Body of pancreas (tissue), 4 donors: Measurements from ENCODE around the gene KCNAB3. TPM values are rescaled to one million over a fixed set of nuclear protein-coding genes. Genes with fewer than 3 reads are reported as not detected.
A peak's percentile ranks its signal among the peaks of the same experiment; 100 is the strongest.
"Not testable (repeated sequence)": the region's sequence is repeated elsewhere in the genome, so short reads cannot be mapped to it uniquely, and the experiment has no call there.

Source experiments
- ATAC-seq: fragments of 150-250 bp; one replicate; pipeline ENCODE4 v1.9.1; 2016
- DNase-seq, 4 donors: peaks; one replicate each; pipeline ENCODE4 v3.0.0-alpha.2; 2019
- H3K27ac ChIP-seq, 4 donors: fragments of 200-600 bp; sonication (generic); 1 replicate in 3 of 4; 2 replicates in 1 of 4; pipeline versions ENCODE4 v1.5.1 to v1.6.1; 2016 to 2019; ENCODE audit warnings: mild to moderate bottlenecking in 1 of 4, mixed read lengths in 1 of 4, moderate library complexity in 1 of 4
- H3K27me3 ChIP-seq, 2 donors: fragments of 200-600 bp; sonication (generic); one replicate each; pipeline ENCODE4 v1.6.0; 2016; ENCODE audit warnings: mild to moderate bottlenecking in 1 of 2
- H3K36me3 ChIP-seq, 2 donors: fragments of 200-600 bp; sonication (generic); replicated peaks in 1 of 2; 2 replicates each; pipeline ENCODE4 v1.5.1; 2016; ENCODE audit warnings: low read depth in 2 of 2; ENCODE audit not compliant: insufficient read depth in 1 of 2
- H3K4me1 ChIP-seq: fragments of 200-600 bp; sonication (generic); one replicate; pipeline ENCODE4 v1.6.0; 2016
- H3K4me3 ChIP-seq, 2 donors: fragments of 200-600 bp; sonication (generic); 1 replicate in 1 of 2; 2 replicates in 1 of 2; pipeline ENCODE4 v1.5.1; 2016 to 2019
- H3K9me3 ChIP-seq, 3 donors: fragments of 200-600 bp; sonication (generic); 1 replicate in 2 of 3; 2 replicates in 1 of 3; pipeline ENCODE4 v1.5.1; 2016
- CTCF ChIP-seq, 7 experiments: fragments of 450-650 bp in 4 of 7; fragments of 200-600 bp in 3 of 7; sonication (generic) in 3 of 7; IDR thresholded peaks; one replicate each; pipeline ENCODE4 v1.5.1; 2016 to 2019; ENCODE audit warnings: antibody characterized with exemption in 7 of 7
- POLR2A ChIP-seq, 3 donors: fragments of 450-650 bp; IDR thresholded peaks; one replicate each; pipeline ENCODE4 v1.6.1; 2016; ENCODE audit warnings: antibody characterized with exemption in 3 of 3, mild to moderate bottlenecking in 2 of 3
- WGBS, 2 donors: methylation state at CpG; one replicate each; pipeline ENCODE4 v1.1.5; 2017; 5-methylcytosine and 5-hydroxymethylcytosine counted together
- intact Hi-C: fragments of 100-400 bp; cut with DNase I; formaldehyde crosslinking; loops from one replicate; pipeline ENCODE4 v1.15.1; 2023
- total RNA-seq, 2 donors: library from RNA; depleted of rRNA; stranded (reverse); fragments of >200 nt; gene quantifications; one replicate each; pipeline ENCODE4 v1.1.0, GENCODE V29; 2016

KCNAB3 gene
- total RNA-seq, 2 donors from 2014 or later: 1.3 to 1.6 TPM

GRCh38 chr17:7959503-7960253, 30.0 kb upstream of the KCNAB3 start:
- TF ChIP-seq POLR2A (IDR thresholded peaks at IDR 0.05): no peak
- TF ChIP-seq CTCF (IDR thresholded peaks at IDR 0.05): no peak
- Histone ChIP-seq H3K36me3 (no peaks in the 10 kb centered on the region), H3K27ac (no peak overlapping the region), H3K4me3 (no peak overlapping the region), H3K9me3 (no peaks in the 10 kb centered on the region), H3K4me1 (no peaks in the 10 kb centered on the region), H3K27me3 (no peaks in the 10 kb centered on the region)
- 72 to 74% methylated on average over 8 to 9 of the region's 9 CpGs for WGBS, 2 donors
- intact Hi-C loops: no loop called here
- ATAC-seq: no peak
- DNase-seq: no peak

- no peak overlapping the region for H3K4me3 ChIP-seq
- ATAC-seq (no peak), DNase-seq (peak in 3 of 4 donors; percentile 14 to 38 (median 26))
- H3K36me3 ChIP-seq: no peaks in the 10 kb centered on the region
- no peaks in the 10 kb centered on the region for H3K9me3 ChIP-seq
- H3K27ac ChIP-seq: no peak overlapping the region
- H3K4me1 ChIP-seq: no peaks in the 10 kb centered on the region
- intact Hi-C loops: no loop called here
- no peak for TF ChIP-seq CTCF (IDR thresholded peaks at IDR 0.05)
- TF ChIP-seq POLR2A (IDR thresholded peaks at IDR 0.05): no peak
- no peaks in the 10 kb centered on the region for H3K27me3 ChIP-seq
- 71 to 79% methylated on average over 11 of the region's 11 CpGs for WGBS, 2 donors
These were observed 26.7 kb upstream of the KCNAB3 start for GRCh38 chr17:7956228-7956965.

- no peak for DNase-seq
- no peak for ATAC-seq
- intact Hi-C loops: no loop called here
- Histone ChIP-seq H3K27ac (no peak overlapping the region), H3K4me1 (no peaks in the 10 kb centered on the region), H3K4me3 (no peak overlapping the region), H3K9me3 (no peaks in the 10 kb centered on the region), H3K27me3 (no peaks in the 10 kb centered on the region), H3K36me3 (no peaks in the 10 kb centered on the region)
- WGBS, 2 donors: 69 to 73% methylated on average over 13 of the region's 13 CpGs
- TF ChIP-seq CTCF (IDR thresholded peaks at IDR 0.05) (no peak), POLR2A (IDR thresholded peaks at IDR 0.05) (no peak)
These were observed 26.0 kb upstream of the KCNAB3 start for GRCh38 chr17:7955414-7956227.

- H3K36me3 ChIP-seq, DNase-seq, H3K4me3 ChIP-seq, H3K27me3 ChIP-seq, H3K9me3 ChIP-seq, ATAC-seq, H3K4me1 ChIP-seq, H3K27ac ChIP-seq, intact Hi-C loops: not testable (repeated sequence)
- 85 to 89% methylated on average over 13 of the region's 13 CpGs for WGBS, 2 donors
These were observed 23.6 kb upstream of the KCNAB3 start for GRCh38 chr17:7953266-7953665.
